ENCODE data around the gene ZNF865.
A peak's percentile ranks its signal among the peaks of the same experiment; 100 is the strongest.
"Not testable (repeated sequence)": the region's sequence is repeated elsewhere in the genome, so short reads cannot be mapped to it uniquely, and the experiment has no call there.

The ZNF865 gene

DNA sequence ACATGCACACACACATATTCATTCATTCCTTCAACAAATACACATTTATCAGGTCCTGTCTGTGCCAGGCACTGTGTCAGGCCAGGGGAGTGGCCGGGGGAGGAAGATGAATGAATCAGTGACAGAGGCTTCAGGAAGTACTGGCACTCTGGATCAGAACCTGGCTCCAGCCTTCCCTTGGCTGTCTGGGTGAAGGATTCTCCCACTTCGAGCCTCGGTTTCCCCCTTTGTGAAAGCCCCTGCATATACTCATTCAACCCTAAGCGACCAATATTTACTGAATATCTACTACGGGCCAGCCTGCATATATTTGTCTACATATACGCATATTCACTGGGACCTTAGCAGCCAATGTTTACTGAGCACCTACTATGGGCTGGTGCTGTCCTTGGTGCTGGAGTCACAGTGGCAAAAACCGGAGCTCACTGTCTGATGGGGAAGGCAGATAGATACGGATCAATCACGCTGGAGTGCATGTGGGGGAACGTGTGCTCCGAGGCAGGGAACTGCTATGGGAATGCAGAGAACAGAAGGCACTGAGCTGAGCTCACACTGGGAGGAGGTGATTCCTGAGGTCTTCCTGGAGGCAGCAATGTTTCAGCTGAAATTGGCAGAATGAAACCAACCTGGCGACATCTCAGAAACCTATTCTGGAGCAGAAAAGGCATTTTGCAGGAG is 24.2 kb upstream of the ZNF865 start:
- TF ChIP-seq, protein P1, sequence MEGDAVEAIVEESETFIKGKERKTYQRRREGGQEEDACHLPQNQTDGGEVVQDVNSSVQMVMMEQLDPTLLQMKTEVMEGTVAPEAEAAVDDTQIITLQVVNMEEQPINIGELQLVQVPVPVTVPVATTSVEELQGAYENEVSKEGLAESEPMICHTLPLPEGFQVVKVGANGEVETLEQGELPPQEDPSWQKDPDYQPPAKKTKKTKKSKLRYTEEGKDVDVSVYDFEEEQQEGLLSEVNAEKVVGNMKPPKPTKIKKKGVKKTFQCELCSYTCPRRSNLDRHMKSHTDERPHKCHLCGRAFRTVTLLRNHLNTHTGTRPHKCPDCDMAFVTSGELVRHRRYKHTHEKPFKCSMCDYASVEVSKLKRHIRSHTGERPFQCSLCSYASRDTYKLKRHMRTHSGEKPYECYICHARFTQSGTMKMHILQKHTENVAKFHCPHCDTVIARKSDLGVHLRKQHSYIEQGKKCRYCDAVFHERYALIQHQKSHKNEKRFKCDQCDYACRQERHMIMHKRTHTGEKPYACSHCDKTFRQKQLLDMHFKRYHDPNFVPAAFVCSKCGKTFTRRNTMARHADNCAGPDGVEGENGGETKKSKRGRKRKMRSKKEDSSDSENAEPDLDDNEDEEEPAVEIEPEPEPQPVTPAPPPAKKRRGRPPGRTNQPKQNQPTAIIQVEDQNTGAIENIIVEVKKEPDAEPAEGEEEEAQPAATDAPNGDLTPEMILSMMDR (IDR thresholded peaks at IDR 0.05; ENCODE audit: low read depth, low read length) = no peak
- no peak for DNase-seq (ENCODE audit: low read depth in 2 of 2)

GRCh38 chr19:55581823-55582223 is 23.6 kb upstream of the ZNF865 start:
- no peak overlapping the region for H3K4me3 ChIP-seq (replicated peaks in 1 of 2; ENCODE audit: low read depth in 2 of 2, low read length in 2 of 2)
- TF ChIP-seq, protein P1 (IDR thresholded peaks at IDR 0.05; ENCODE audit: low read depth, low read length) = no peak
- DNase-seq (ENCODE audit: low read depth in 2 of 2) = no peak

More for the DNA sequence above, 24.2 kb upstream of the ZNF865 start:
- peak overlapping the region; percentile 65 to 99 for H3K4me3 ChIP-seq (replicated peaks in 1 of 2; ENCODE audit: low read depth in 2 of 2, low read length in 2 of 2)

DNA sequence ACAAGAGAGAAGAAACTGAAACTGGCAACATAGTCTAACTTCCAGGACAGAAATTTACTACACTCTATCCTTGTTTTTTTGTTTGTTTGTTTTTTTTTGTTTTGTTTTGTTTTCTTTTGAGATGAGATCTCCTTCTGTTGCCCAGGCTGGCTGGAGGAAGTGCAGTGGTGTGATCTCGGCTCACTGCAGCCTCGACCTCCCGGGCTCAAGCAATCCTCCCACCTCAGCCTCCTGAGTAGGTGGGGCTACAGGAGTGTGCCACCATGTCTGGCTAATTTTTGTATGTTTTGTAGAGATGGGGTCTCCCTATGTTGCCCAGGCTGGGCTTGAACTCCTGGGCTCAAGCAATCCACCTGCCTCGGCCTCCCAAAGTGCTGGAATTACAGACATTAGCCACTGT is 23.2 kb upstream of the ZNF865 start:
- DNase-seq (ENCODE audit: low read depth in 2 of 2); H3K4me3 ChIP-seq (replicated peaks in 1 of 2; ENCODE audit: low read depth in 2 of 2, low read length in 2 of 2): not testable (repeated sequence)

DNA sequence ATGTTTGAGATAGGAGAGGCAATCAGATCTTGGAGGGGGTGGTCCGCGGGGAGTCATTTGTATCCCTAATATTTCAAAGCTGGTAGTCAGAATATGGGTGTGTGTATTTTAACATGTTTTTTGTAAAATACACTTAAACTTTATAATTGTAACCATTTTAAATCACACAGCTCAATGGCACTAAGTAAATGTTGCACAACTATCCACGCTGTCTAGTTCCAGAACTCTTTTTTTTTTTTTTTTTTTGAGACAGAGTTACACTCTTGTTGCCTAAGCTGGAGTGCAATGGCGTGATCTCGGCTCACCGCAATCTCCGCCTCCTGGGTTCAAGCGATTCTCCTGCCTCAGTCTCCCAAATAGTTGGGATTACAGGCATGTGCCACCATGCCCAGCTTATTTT is 21.6 kb upstream of the ZNF865 start:
- not testable (repeated sequence) for DNase-seq (ENCODE audit: low read depth in 2 of 2); H3K4me3 ChIP-seq (replicated peaks in 1 of 2; ENCODE audit: low read depth in 2 of 2, low read length in 2 of 2)

DNA sequence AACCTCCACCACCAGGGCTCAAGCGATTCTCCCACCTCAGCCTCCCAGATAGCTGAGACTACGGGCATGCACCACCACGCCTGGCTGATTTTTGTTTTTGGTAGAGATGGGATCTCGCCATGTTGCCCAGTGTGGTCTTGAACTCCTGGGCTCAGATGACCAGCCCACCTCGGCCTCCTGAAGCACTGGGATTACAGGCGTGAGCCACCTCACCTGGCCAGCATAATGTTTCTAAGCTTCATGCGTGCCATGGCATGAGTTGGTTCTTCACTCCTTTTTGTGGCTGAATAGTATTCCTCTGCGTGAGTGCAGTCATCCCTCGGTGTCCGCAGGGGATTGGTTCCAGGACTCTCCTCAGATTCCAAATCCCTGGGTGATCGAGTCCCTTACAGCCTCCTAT is 20.6 kb upstream of the ZNF865 start:
- DNase-seq (ENCODE audit: low read depth in 2 of 2) = no peak
- TF ChIP-seq, protein P1 (IDR thresholded peaks at IDR 0.05; ENCODE audit: low read depth, low read length) = no peak
- no peak overlapping the region for H3K4me3 ChIP-seq (replicated peaks in 1 of 2; ENCODE audit: low read depth in 2 of 2, low read length in 2 of 2)

DNA sequence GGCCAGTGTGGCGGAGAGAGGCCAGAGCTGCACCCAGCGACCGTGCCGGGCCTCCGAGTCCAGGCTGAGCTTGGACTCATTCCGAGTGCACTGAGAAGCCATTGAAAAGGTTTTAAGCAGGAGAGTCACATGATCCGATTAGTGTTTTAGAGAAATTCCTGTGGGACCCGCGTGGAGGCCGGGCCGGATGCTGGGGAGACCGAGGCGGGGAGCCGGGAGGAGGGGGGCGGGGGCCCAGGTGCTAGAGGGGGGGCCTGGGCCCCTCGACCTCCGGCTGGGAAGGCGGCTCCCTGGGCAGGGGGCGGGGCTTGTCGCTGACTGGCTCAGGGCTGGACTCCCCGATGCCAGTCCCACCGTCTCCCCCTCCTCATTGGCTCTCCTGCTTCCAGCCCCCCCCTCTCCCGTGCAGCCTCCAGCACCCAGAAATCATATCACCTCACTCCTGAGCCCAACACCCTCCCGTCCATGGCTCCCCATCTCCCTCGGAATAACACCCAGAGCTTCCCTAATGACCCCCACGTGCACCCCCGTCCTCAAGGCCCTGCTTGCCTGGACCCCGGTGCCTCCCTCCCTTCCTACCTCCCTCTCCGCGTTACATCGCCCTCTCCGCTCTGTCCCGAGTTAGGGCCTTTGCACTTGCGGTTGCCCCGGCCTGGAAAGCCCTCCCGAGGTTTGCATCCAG is 19.6 kb upstream of the ZNF865 start:
- peak overlapping the region; percentile 32 to 34 for H3K4me3 ChIP-seq (replicated peaks in 1 of 2; ENCODE audit: low read depth in 2 of 2, low read length in 2 of 2)
- peak; percentile 74 to 90 for DNase-seq (ENCODE audit: low read depth in 2 of 2)
- TF ChIP-seq, protein P1 (IDR thresholded peaks at IDR 0.05; ENCODE audit: low read depth, low read length) = no peak

GRCh38 chr19:55586976-55587668 is 18.3 kb upstream of the ZNF865 start:
- peak; percentile 94 to 95 for DNase-seq (ENCODE audit: low read depth in 2 of 2)
- TF ChIP-seq, protein P1 (IDR thresholded peaks at IDR 0.05; ENCODE audit: low read depth, low read length) = no peak
- H3K4me3 ChIP-seq (replicated peaks in 1 of 2; ENCODE audit: low read depth in 2 of 2, low read length in 2 of 2) = peak overlapping the region; percentile 36 to 50
